Mononuclear cell (primary cell): ENCODE results near the gene FRS3. TPM values are rescaled to one million over a fixed set of nuclear protein-coding genes. Genes with fewer than 3 reads are reported as not detected.
"Not testable (repeated sequence)": the region's sequence is repeated elsewhere in the genome, so short reads cannot be mapped to it uniquely, and the experiment has no call there.

ENCODE experiments used
- H3K27me3 ChIP-seq: 2 replicates; pipeline ENCODE4 v1.6.0; 2011; ENCODE audit warnings: low read length, control low read depth; ENCODE audit not compliant: insufficient read depth
- H3K4me1 ChIP-seq: 2 replicates; pipeline ENCODE4 v1.5.1; 2011; ENCODE audit warnings: mild to moderate bottlenecking, low read length, control low read depth; ENCODE audit not compliant: insufficient read depth
- H3K4me3 ChIP-seq: 2 replicates; pipeline ENCODE4 v1.5.1; 2011; ENCODE audit warnings: mild to moderate bottlenecking, low read length, moderate library complexity
- H3K9me3 ChIP-seq: 2 replicates; pipeline ENCODE4 v1.5.1; 2011; ENCODE audit warnings: low read depth, mild to moderate bottlenecking, control low read depth, low read length
- total RNA-seq: library from RNA; depleted of rRNA; stranded (reverse); fragments of >200 nt; gene quantifications from one replicate; pipeline ENCODE4 v1.2.3, GENCODE V29; 2012

Gene FRS3
- total RNA-seq, 1 donor = 2.1 TPM

DNA sequence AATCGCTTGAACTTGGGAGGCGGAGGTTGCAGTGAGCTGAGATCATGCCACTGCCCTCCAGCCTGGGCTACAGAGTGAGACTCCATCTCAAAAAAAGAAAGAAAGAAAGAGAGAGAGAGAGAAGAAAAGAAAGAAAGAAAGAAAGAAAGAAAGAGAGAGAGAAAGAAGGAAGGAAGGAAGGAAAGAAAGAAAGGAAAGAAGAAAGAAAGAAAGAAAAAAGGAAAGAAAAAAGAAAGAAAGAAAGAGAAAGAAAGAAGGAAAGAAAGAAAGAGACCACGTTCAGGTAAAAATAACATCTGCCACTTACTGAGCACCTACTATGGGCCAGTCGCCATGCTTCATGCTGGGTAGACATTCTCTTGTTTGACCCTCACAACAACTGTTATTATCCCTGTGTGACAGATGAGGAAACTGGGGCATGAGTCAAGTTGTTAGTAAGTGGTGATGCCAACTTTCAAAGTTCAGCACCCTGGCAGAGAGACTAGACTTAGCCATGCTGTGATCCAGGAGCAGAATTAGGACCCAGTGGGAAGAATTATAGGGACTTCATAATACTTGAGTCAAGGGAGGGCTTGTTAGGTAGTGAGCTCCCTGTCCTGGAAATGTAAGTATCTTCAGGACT, 13.5 kb downstream of the FRS3 start:
- not testable (repeated sequence) for H3K4me1 ChIP-seq, H3K27me3 ChIP-seq, H3K4me3 ChIP-seq, H3K9me3 ChIP-seq

- H3K4me1 ChIP-seq = no peaks in the 10 kb centered on the region
- H3K4me3 ChIP-seq = no peak overlapping the region
- no peaks in the 10 kb centered on the region for H3K9me3 ChIP-seq
- H3K27me3 ChIP-seq = no peaks in the 10 kb centered on the region
These were observed 16.2 kb downstream of the FRS3 start for GRCh38 chr6:41763470-41763869.

- Histone ChIP-seq H3K4me1 (no peaks in the 10 kb centered on the region), H3K9me3 (no peaks in the 10 kb centered on the region), H3K27me3 (no peaks in the 10 kb centered on the region), H3K4me3 (no peak overlapping the region)
These were observed 19.7 kb downstream of the FRS3 start for GRCh38 chr6:41759905-41760579.

DNA sequence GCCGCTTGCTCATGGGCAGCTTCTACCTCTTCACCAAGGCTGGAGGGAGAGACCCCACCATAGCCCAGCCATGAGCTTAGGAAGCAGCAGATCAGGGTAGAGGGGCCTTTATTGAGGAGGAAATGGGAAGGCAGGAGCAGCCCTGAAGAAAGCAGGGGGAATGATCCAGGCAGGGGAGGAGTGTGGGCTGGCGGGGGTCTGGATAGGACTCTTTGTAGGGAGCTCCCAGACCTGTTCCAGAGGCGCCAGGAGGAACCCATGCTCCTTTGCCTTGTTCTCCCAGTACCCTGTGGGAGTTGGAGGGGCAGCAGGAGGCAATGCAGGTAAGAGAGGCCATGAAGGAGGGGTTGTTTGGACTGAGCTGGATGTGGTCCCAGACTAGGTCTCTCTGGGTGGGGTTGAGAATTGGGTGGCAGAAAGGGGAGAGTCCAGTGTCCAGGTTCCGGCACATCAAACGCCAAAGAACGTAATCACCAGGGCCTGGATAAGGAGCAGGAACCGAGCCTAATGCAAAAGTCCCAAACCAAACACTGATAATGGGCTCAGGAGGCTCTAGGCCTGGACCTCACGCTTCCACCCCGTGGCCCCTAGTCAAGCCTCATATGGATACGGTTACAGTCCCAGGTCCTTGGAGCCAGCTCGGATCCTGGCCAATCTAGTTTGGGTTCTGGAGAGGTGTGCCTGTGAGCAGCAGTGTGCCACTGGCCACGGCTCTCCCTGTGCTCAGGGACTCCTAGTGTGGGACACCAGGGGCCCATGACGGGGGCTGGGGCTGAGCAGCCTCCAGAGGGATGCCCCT, 20.4 kb downstream of the FRS3 start:
- no peaks in the 10 kb centered on the region for H3K9me3 ChIP-seq
- H3K4me3 ChIP-seq = no peak overlapping the region
- no peaks in the 10 kb centered on the region for H3K27me3 ChIP-seq
- H3K4me1 ChIP-seq = no peaks in the 10 kb centered on the region

- Histone ChIP-seq H3K9me3 (no peaks in the 10 kb centered on the region), H3K4me1 (no peaks in the 10 kb centered on the region), H3K27me3 (no peaks in the 10 kb centered on the region), H3K4me3 (no peak overlapping the region)
These were observed 21.1 kb downstream of the FRS3 start for GRCh38 chr6:41758641-41759035.

DNA sequence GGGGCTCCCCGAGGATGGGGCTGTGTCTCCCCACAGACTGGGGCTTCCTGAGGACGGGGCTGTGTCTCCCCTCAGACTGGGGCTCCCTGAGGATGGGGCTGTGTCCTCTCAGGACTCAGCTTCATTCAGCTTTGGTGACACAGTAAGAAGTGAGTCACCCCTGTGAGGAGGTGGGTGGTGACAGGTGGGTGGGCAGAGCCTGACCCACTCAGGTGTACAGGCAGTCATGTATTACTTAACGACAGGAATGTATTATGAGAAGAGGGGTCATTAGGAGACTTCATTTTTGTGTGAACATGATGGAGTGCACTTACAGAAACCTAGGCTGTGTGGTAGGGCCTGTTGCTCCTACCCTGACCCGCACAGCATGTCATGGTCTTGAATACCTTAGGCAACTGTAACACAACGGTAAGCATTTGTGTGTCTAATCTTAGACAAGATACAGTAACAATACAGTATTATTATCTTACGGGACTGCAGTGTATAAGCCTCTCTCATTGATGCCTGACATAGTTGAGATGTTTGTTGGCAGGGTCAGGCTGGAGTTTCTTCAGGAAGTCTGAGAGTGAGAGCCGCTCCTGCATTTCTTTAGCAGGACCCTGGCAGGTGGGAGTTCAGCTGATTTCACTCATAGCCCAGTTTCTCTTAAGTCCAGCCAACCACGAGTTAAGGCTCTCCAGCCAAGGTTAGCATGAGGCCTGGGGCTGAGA, 21.6 kb downstream of the FRS3 start:
- no peaks in the 10 kb centered on the region for H3K4me1 ChIP-seq
- no peaks in the 10 kb centered on the region for H3K9me3 ChIP-seq
- no peak overlapping the region for H3K4me3 ChIP-seq
- H3K27me3 ChIP-seq = no peaks in the 10 kb centered on the region

DNA sequence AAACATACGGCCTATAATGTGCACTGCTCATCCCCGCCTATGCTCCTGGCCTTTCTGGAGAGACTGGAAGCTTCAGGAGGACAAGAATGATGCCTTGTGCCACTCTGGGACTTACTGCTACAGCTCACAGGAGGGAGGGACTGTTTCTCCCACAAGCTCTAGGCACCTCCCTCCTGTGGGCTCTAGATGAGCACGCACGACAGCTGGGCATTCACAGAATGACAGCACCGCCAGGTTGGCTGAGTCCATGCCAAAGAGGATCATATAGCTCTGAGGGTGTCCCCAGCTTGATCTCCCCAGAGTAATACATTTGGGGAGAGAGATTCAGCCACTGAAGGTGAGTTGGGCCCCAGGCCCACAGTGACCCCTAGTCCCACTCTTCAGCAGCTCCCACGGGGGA, 22.4 kb downstream of the FRS3 start:
- no peaks in the 10 kb centered on the region for H3K27me3 ChIP-seq
- no peaks in the 10 kb centered on the region for H3K4me1 ChIP-seq
- no peaks in the 10 kb centered on the region for H3K9me3 ChIP-seq
- no peak overlapping the region for H3K4me3 ChIP-seq

DNA sequence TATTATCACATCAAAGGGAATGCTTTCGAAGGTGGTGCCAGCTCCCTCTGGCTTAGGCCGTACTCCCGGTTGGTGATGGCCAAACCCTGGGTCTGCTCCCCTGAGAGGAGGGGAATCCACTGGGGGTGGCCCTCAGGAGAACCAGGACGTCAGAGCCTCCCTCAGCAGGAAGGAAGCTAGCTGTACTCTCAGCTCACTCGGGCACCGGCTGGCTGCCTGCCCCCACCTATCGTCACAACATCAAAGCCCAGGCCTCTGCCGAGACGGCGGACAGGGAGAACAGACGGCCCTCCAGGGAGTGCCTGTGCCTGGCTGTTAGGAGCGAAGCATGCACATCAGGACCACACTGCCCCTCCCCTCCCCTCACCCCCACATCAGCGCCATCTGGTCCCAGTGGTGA, 23.3 kb downstream of the FRS3 start:
- Histone ChIP-seq H3K27me3 (no peaks in the 10 kb centered on the region), H3K4me1 (no peaks in the 10 kb centered on the region), H3K4me3 (no peak overlapping the region), H3K9me3 (no peaks in the 10 kb centered on the region)

DNA sequence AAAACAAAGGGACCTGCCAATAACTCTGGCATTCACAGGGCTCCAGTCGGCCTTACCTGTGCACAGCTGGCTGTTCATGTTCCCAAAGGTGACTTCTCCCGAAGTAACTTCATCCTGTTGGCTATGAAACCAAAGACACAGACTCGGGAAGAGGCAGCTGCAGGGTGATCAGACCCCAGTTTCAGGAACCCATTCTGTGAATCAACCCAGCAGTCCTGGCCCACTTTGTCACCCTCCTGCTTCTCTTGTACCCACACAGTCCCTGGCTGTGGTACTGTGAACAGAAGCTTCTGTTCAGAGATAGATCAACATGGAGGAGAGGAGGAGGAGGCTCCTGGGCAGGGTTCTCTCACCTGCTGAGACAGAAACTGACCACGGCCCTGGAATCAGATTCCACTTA, 23.8 kb downstream of the FRS3 start:
- H3K27me3 ChIP-seq = no peaks in the 10 kb centered on the region
- H3K4me3 ChIP-seq = no peak overlapping the region
- H3K4me1 ChIP-seq = no peaks in the 10 kb centered on the region
- no peaks in the 10 kb centered on the region for H3K9me3 ChIP-seq

GRCh38 chr6:41750374-41750773, 29.3 kb downstream of the FRS3 start:
- Histone ChIP-seq H3K9me3 (no peaks in the 10 kb centered on the region), H3K27me3 (no peaks in the 10 kb centered on the region), H3K4me3 (no peak overlapping the region), H3K4me1 (no peaks in the 10 kb centered on the region)

DNA sequence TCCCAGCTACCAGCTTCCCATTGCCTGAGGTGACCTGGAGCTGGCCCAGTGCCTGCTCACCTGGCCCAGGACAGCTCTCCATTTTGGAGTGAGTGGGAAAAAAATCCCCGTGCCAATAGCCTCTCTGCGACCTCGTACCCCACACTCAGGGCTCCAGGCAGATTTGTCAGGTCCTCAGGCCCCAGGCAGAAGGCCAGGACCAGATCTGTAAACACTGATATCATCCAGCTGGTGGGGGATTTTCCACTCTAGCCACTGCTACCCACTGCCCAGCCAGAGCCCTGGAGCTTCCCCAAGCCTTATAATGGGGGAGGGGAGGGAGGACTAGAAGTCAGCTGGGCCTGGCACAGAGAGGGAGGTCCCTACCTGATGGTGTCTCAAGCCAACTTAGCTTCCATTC, 31.2 kb downstream of the FRS3 start:
- Histone ChIP-seq H3K4me1 (no peaks in the 10 kb centered on the region), H3K4me3 (no peak overlapping the region), H3K9me3 (no peaks in the 10 kb centered on the region), H3K27me3 (no peaks in the 10 kb centered on the region)

DNA sequence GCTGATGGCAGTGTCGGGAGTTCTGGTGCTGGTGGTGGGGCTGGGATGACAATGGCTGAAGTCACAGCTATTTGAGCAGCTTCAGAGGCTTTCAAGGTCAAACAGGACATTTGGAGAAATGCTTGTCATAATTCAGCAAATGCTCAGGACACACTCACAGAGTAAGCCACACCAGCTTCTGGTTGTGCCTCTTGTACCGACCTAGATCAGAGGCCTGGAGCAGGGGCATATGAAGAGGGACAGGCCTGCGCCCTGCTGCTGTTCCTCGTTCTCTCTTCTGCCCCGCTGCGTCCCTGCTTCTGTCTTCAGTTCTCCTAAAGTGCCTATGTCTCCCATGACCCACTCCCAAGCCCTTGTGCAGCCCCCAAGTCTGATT, 31.6 kb downstream of the FRS3 start:
- no peaks in the 10 kb centered on the region for H3K9me3 ChIP-seq
- no peaks in the 10 kb centered on the region for H3K4me1 ChIP-seq
- H3K4me3 ChIP-seq = no peak overlapping the region
- no peaks in the 10 kb centered on the region for H3K27me3 ChIP-seq

- no peaks in the 10 kb centered on the region for H3K4me1 ChIP-seq
- H3K9me3 ChIP-seq = no peaks in the 10 kb centered on the region
- H3K27me3 ChIP-seq = no peaks in the 10 kb centered on the region
- H3K4me3 ChIP-seq = no peak within 1 kb of the TSS
These were observed 32.2 kb downstream of the FRS3 start, which contains the start of gene PGC for GRCh38 chr6:41747256-41748101. PGC (minus strand) TSS chr6:41747397; CDS start chr6:41747334, 63 bp downstream.

DNA sequence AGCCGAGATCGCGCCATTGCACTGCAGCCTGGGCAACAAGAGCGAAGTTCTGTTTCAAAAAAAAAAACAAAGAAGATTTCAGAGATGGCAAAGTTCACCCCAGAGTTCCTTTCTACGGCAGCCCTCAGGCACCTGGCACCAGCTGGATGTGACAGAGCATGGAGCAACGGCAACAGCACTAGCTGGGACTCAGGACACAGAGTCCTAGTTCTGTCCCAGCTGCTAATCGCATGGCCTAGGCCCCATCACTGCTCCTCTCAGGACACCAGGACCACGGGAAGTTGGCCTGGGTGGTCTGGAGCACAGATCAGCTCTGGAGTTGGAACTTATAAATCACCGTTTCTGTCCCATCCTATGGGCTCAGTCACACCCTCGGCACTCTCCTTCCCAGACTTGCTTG, 33.6 kb downstream of the FRS3 start:
- Histone ChIP-seq H3K9me3 (no peaks in the 10 kb centered on the region), H3K4me3 (no peak overlapping the region), H3K27me3 (no peaks in the 10 kb centered on the region), H3K4me1 (no peaks in the 10 kb centered on the region)
